A549 (cell line): Measurements from ENCODE around the gene REEP3. TPM values are rescaled to one million over a fixed set of nuclear protein-coding genes. Genes with fewer than 3 reads are reported as not detected.
A peak's percentile ranks its signal among the peaks of the same experiment; 100 is the strongest.

Source experiments
- ATAC-seq, 2 experiments: fragments of 200-7000 bp in 1 of 2; fragments of >200 bp in 1 of 2; cut with Nextera tagmentation in 1 of 2; cut with Tn5 transposase in 1 of 2; 3 replicates each; pipeline versions ENCODE4 v1.8.0 to v1.9.1; 2018 to 2020; ENCODE audit warnings: mild to moderate bottlenecking in 1 of 2, moderate library complexity in 1 of 2
- CTCF ChIA-PET: fragments of 300-600 bp; sonication (Branson Sonifier 250); formaldehyde crosslinking; extraction: SDS; loops from one replicate; lab custom pipeline; 2021; ENCODE audit warnings: antibody characterized with exemption, inconsistent platforms; lab: Yijun Ruan, JAX
- POLR2A ChIA-PET: fragments of 350-600 bp; formaldehyde crosslinking; extraction: SDS; loops from one replicate; lab custom pipeline; 2021; ENCODE audit warnings: antibody characterized with exemption, inconsistent platforms; lab: Yijun Ruan, JAX
- DNase-seq, 2 experiments: peaks; one replicate each; pipeline versions ENCODE4 v3.0.0 to v3.0.0-alpha.2; 2011 to 2016; ENCODE audit warnings: low read depth in 1 of 2, low spot score in 1 of 2
- FAIRE-seq: peaks from 2 replicates; lab custom pipeline; 2011; peaks lifted over from hg19 to GRCh38; lab: Jason Lieb, UNC
- H3K27ac ChIP-seq, 2 experiments: fragments of >200 bp; sonication (Bioruptor Twin); formaldehyde crosslinking; 3 replicates each; pipeline ENCODE4 v1.5.1; 2016 to 2017
- H3K4me1 ChIP-seq: fragments of >200 bp; sonication (Bioruptor Twin); formaldehyde crosslinking; 3 replicates; pipeline ENCODE4 v1.6.1; 2016
- H3K4me2 ChIP-seq: fragments of >200 bp; sonication (Bioruptor Twin); formaldehyde crosslinking; 3 replicates; pipeline ENCODE4 v1.6.1; 2016
- H3K4me3 ChIP-seq: fragments of >200 bp; sonication (Bioruptor Twin); formaldehyde crosslinking; 3 replicates; pipeline ENCODE4 v1.5.1; 2016
- H3K9me3 ChIP-seq: fragments of >200 bp; sonication (Bioruptor Twin); formaldehyde crosslinking; 3 replicates; pipeline ENCODE4 v1.6.1; 2016
- CBX2 ChIP-seq: fragments of 200-600 bp; sonication (generic); IDR thresholded peaks from 2 replicates; pipeline ENCODE4 v1.6.1; 2016; ENCODE audit warnings: low read depth, mild to moderate bottlenecking, borderline replicate concordance
- CHD2 ChIP-seq: fragments of 150-350 bp; IDR thresholded peaks from 2 replicates; pipeline ENCODE4 v1.6.1; 2014; ENCODE audit warnings: low read length; ENCODE audit not compliant: partially characterized antibody
- CHD4 ChIP-seq: fragments of 200-600 bp; sonication (generic); IDR thresholded peaks from 2 replicates; pipeline ENCODE4 v1.6.1; 2016; ENCODE audit warnings: antibody characterized with exemption, mild to moderate bottlenecking, borderline replicate concordance
- EHMT2 ChIP-seq: fragments of 200-600 bp; sonication (generic); IDR thresholded peaks from 2 replicates; pipeline ENCODE4 v1.6.1; 2016; ENCODE audit warnings: antibody characterized with exemption, low read depth, mild to moderate bottlenecking, moderate library complexity
- ESRRA ChIP-seq: fragments of 150-350 bp; IDR thresholded peaks from 2 replicates; pipeline ENCODE4 v1.6.1; 2014; ENCODE audit warnings: mild to moderate bottlenecking, low read length, borderline replicate concordance
- FOSL2 ChIP-seq, 2 experiments: fragments of 450-650 bp in 1 of 2; fragments of >200 bp in 1 of 2; sonication (Bioruptor Twin) in 1 of 2; formaldehyde crosslinking; IDR thresholded peaks; 2 replicates each; pipeline versions ENCODE4 v1.5.0 to v1.6.1; 2016 to 2020; ENCODE audit warnings: mild to moderate bottlenecking in 1 of 2, moderate library complexity in 1 of 2
- GATA3 ChIP-seq: IDR thresholded peaks from 2 replicates; pipeline ENCODE4 v1.6.1; 2012; ENCODE audit warnings: borderline replicate concordance
- KDM5A ChIP-seq: fragments of 200-600 bp; sonication (generic); IDR thresholded peaks from 2 replicates; pipeline ENCODE4 v1.6.1; 2016; ENCODE audit warnings: antibody characterized with exemption, mild to moderate bottlenecking
- MAFK ChIP-seq: fragments of 450-650 bp; IDR thresholded peaks from 2 replicates; pipeline ENCODE4 v1.6.1; 2014; ENCODE audit not compliant: partially characterized antibody
- MYC ChIP-seq: IDR thresholded peaks from 2 replicates; pipeline ENCODE4 v1.6.1; 2012; ENCODE audit warnings: mild to moderate bottlenecking, inconsistent platforms, low read length, improper control_type of control experiment, borderline replicate concordance
- NR3C1 ChIP-seq: fragments of >200 bp; sonication (Bioruptor Twin); formaldehyde crosslinking; IDR thresholded peaks from 3 replicates; pipeline ENCODE4 v1.6.1; 2017
- POLR2A ChIP-seq: IDR thresholded peaks from 2 replicates; pipeline ENCODE4 v1.6.1; 2012; ENCODE audit warnings: mild to moderate bottlenecking, low read length
- RARB ChIP-seq: fragments of 250-450 bp; sonication (Bioruptor Pico); IDR thresholded peaks from 2 replicates; pipeline ENCODE4 v1.8.0; 2021; ENCODE audit warnings: mild to moderate bottlenecking, moderate library complexity
- RCOR1 ChIP-seq: fragments of 150-350 bp; IDR thresholded peaks from 2 replicates; pipeline ENCODE4 v1.6.1; 2014; ENCODE audit warnings: antibody characterized with exemption, low read length, low read depth
- SMC3 ChIP-seq: fragments of >200 bp; sonication (Bioruptor Twin); formaldehyde crosslinking; IDR thresholded peaks from 3 replicates; pipeline ENCODE4 v1.6.1; 2018; ENCODE audit warnings: inconsistent platforms
- SREBF2 ChIP-seq: fragments of 450-650 bp; IDR thresholded peaks from 2 replicates; pipeline ENCODE4 v1.6.1; 2014; ENCODE audit warnings: mild to moderate bottlenecking, moderate library complexity
- TP53 ChIP-seq: fragments of 250-450 bp; sonication (Bioruptor Pico); IDR thresholded peaks from 2 replicates; pipeline ENCODE4 v1.5.0; 2021; ENCODE audit warnings: mild to moderate bottlenecking, moderate library complexity
- WGBS: methylation state at CpG from one replicate; pipeline ENCODE4 v1.1.6; 2017; ENCODE audit errors: missing lambda C conversion rate; 5-methylcytosine and 5-hydroxymethylcytosine counted together
- polyA plus RNA-seq, 4 experiments: library from polyadenylated mRNA; depleted of rRNA in 3 of 4; stranded (reverse); fragments of >200 nt; fragmentation: RNase III in 1 of 4; extraction: RNeasy Plus Mini Kit Qiagen cat#74134 plus additional on column Dnase treatment in 1 of 4; gene quantifications; 2 replicates in 3 of 4; 3 replicates in 1 of 4; pipeline ENCODE4 v1.2.3, GENCODE V29; 2011 to 2017
- TF ChIP-seq, protein P1 (sequence below): IDR thresholded peaks from 2 replicates; pipeline ENCODE4 v1.6.1; 2012; ENCODE audit warnings: low read depth, borderline replicate concordance
- TF ChIP-seq, protein P2 (sequence below): IDR thresholded peaks from 2 replicates; pipeline ENCODE4 v1.6.1; 2012
- TF ChIP-seq, protein P3 (sequence below): fragments of >200 bp; sonication (Bioruptor Twin); formaldehyde crosslinking; IDR thresholded peaks from 2 replicates; pipeline ENCODE4 v1.6.1; 2016
- TF ChIP-seq, protein P4 (sequence below): fragments of >200 bp; sonication (Bioruptor Twin); formaldehyde crosslinking; IDR thresholded peaks from 3 replicates; pipeline ENCODE4 v1.6.1; 2016
- TF ChIP-seq, protein P5 (sequence below): fragments of 250-450 bp; sonication (Bioruptor Pico); IDR thresholded peaks from 2 replicates; pipeline ENCODE4 v1.5.0; 2020; ENCODE audit warnings: low read depth, mild to moderate bottlenecking, moderate library complexity

REEP3 gene
- polyA plus RNA-seq, 2 of the 4 experiments (the other 2 are of a cell fraction) = 19.6 to 35.8 TPM

DNA sequence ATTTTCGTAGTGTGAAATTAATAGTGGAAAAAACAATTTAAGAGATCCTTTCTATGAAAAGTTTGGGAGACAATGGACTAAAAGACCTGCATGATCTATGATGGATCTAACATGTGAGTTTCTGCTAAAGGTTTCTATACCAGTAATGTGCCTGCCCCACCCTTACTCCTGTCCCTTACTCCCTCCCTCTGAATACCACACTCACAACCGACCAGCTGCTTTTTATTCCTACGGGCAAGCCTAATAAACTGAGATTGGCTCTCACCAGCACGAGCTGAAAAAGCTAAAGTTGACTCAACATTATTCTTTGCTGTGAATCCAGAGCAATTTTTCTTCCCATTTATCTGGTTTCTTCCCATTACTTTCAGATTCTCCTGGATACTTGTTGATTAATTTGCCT is 17.8 kb upstream of the REEP3 start:
- DNase-seq (no peak), FAIRE-seq (no peak), ATAC-seq (no peak)
- WGBS = 84% methylated on average over 4 of the region's 4 CpGs
- no peak overlapping the region for H3K27ac ChIP-seq
- H3K4me2 ChIP-seq = no peak overlapping the region
- POLR2A ChIA-PET = interaction anchor here (1.1 kb wide), 1 partner anchor 21 kb away, joined by 5 read pairs; no protein-coding TSS in a partner anchor
- CTCF ChIA-PET = no interaction called here
- H3K9me3 ChIP-seq = no peaks in the 10 kb centered on the region
- peaks cover 24% of the 10 kb centered on the region for H3K4me1 ChIP-seq
- no peak for TF ChIP-seq RCOR1
- TF ChIP-seq MYC = no peak
- TF ChIP-seq, protein P1, sequence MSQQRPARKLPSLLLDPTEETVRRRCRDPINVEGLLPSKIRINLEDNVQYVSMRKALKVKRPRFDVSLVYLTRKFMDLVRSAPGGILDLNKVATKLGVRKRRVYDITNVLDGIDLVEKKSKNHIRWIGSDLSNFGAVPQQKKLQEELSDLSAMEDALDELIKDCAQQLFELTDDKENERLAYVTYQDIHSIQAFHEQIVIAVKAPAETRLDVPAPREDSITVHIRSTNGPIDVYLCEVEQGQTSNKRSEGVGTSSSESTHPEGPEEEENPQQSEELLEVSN = no peak
- no peak for TF ChIP-seq CHD4
- TF ChIP-seq SMC3 = no peak
- TF ChIP-seq TP53 (CRISPR knock-in tag) = no peak
- TF ChIP-seq, protein P2, sequence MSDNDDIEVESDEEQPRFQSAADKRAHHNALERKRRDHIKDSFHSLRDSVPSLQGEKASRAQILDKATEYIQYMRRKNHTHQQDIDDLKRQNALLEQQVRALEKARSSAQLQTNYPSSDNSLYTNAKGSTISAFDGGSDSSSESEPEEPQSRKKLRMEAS = no peak
- no peak for TF ChIP-seq SREBF2
- TF ChIP-seq FOSL2 (IDR thresholded peaks at IDR 0.05) = no peak
- no peak for TF ChIP-seq FOSL2 (CRISPR knock-in tag; IDR thresholded peaks at IDR 0.05)
- TF ChIP-seq EHMT2 = no peak
- H3K4me3 ChIP-seq = no peak overlapping the region

DNA sequence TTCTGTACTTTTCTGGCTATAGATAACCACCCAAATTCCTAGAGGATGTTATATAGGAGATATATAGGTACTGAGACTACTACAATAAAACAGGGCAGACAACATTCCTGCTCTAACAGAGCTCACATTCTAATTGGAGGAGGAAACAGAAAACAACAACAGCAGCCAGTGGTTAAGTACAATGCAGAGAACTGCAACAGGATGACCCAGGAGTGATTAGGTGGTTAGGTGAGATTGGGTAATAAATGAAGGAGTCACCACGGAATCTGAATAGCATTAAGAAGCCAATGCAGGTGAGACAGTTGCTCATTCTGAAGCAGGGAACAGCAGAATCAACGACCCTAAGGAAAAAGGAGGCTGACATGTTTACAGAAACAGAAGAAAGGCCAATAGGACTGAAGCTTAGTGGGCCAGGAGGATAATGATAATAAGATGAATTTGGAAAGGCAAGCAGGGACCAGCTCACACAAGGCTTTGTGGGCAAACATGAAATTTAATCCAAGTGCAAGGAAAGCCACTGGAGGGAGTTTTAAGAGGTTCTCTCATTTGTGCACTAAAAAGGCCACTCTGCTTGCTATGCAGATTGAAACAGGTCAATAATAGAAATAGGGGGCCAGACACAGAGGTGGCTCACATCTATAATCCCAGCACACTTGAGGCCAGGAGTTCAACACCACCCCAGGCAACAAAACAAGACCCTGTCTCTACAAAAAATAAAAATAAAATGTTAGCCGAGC is 16.9 kb upstream of the REEP3 start:
- no peak overlapping the region for H3K4me2 ChIP-seq
- peaks cover 18% of the 10 kb centered on the region; the same call in 2 of the 3 replicates for H3K4me1 ChIP-seq
- ATAC-seq = peak; percentile 30 to 51; a peak in 4 of 6 replicates
- ChIA-PET CTCF (interaction anchor here (2.3 to 3.1 kb wide), 2 partner anchors 124 to 215 kb away, joined by 7 to 10 read pairs; no protein-coding TSS in a partner anchor), POLR2A (interaction anchor here (1.2 kb wide), 1 partner anchor 17 kb away, joined by 4 read pairs; the partner anchor contains the start of gene REEP3)
- 69% methylated on average over 3 of the region's 3 CpGs for WGBS
- H3K9me3 ChIP-seq = no peaks in the 10 kb centered on the region
- H3K27ac ChIP-seq = no peak overlapping the region
- no peak for DNase-seq
- FAIRE-seq = no peak
- no peak overlapping the region for H3K4me3 ChIP-seq
- TF ChIP-seq RARB (CRISPR knock-in tag) (no peak), CBX2 (no peak), ESRRA (no peak), FOSL2 (IDR thresholded peaks at IDR 0.05) (no peak), FOSL2 (CRISPR knock-in tag; IDR thresholded peaks at IDR 0.05) (no peak), NR3C1 (no peak), POLR2A (no peak), KDM5A (no peak), CHD2 (no peak), MAFK (no peak), GATA3 (no peak)
- TF ChIP-seq, protein P3, sequence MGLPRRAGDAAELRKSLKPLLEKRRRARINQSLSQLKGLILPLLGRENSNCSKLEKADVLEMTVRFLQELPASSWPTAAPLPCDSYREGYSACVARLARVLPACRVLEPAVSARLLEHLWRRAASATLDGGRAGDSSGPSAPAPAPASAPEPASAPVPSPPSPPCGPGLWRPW = no peak
- TF ChIP-seq, protein P4, sequence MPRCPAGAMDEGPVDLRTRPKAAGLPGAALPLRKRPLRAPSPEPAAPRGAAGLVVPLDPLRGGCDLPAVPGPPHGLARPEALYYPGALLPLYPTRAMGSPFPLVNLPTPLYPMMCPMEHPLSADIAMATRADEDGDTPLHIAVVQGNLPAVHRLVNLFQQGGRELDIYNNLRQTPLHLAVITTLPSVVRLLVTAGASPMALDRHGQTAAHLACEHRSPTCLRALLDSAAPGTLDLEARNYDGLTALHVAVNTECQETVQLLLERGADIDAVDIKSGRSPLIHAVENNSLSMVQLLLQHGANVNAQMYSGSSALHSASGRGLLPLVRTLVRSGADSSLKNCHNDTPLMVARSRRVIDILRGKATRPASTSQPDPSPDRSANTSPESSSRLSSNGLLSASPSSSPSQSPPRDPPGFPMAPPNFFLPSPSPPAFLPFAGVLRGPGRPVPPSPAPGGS = no peak
- TF ChIP-seq, protein P5, sequence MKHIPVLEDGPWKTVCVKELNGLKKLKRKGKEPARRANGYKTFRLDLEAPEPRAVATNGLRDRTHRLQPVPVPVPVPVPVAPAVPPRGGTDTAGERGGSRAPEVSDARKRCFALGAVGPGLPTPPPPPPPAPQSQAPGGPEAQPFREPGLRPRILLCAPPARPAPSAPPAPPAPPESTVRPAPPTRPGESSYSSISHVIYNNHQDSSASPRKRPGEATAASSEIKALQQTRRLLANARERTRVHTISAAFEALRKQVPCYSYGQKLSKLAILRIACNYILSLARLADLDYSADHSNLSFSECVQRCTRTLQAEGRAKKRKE (CRISPR knock-in tag) = no peak
